ENCODE measurements around the gene NOP9. TPM values are rescaled to one million over a fixed set of nuclear protein-coding genes. Genes with fewer than 3 reads are reported as not detected.

The NOP9 gene
- total and polyA plus RNA-seq, 9 of the 15 experiments (the other 6 are each of a cell fraction or from before 2014, with no cell fraction given) = 1.0 to 27.9 (median 15.1) TPM

GRCh38 chr14:24271134-24271833 is 28.4 kb upstream of the NOP9 start, which contains the start of gene RABGGTA (continued):
- no peak for TF ChIP-seq MYNN (IDR thresholded peaks at IDR 0.05)
- no peak for TF ChIP-seq MYNN (CRISPR knock-in tag; IDR thresholded peaks at IDR 0.05)
- peak; percentile 97 for TF ChIP-seq SP2 (IDR thresholded peaks at IDR 0.05; ENCODE audit: extremely low read depth, low read depth, low read length, poor library complexity, severe bottlenecking)
- TF ChIP-seq ZNF655 (CRISPR knock-in tag; IDR thresholded peaks at IDR 0.05) = no peak
- TF ChIP-seq ZC3H4 (CRISPR knock-in tag; IDR thresholded peaks at IDR 0.05; ENCODE audit: borderline replicate concordance) = no peak
- no peak for TF ChIP-seq SREBF1 (IDR thresholded peaks at IDR 0.05; ENCODE audit: borderline replicate concordance, low read depth, low read length)
- TF ChIP-seq PHTF2 (CRISPR knock-in tag; IDR thresholded peaks at IDR 0.05) = no peak
- TF ChIP-seq DLX4 (CRISPR knock-in tag; IDR thresholded peaks at IDR 0.05) = no peak
- TF ChIP-seq ATF6 (CRISPR knock-in tag; IDR thresholded peaks at IDR 0.05) = 0 out of 2 replicates have a peak, but pooled peaks have one; percentile 76
- no peak for TF ChIP-seq ZNF282 (CRISPR knock-in tag; IDR thresholded peaks at IDR 0.05)
- peak; percentile 64 for TF ChIP-seq CREB1 (IDR thresholded peaks at IDR 0.05)
- peak; percentile 28; the same call in 1 of the 2 replicates for TF ChIP-seq CREB1 (CRISPR knock-in tag; IDR thresholded peaks at IDR 0.05)
- no peak for TF ChIP-seq CREB5 (CRISPR knock-in tag; IDR thresholded peaks at IDR 0.05)
- no peak for TF ChIP-seq ZNF184 (CRISPR knock-in tag; IDR thresholded peaks at IDR 0.05)
- no peak for TF ChIP-seq MTA1 (IDR thresholded peaks at IDR 0.05; ENCODE audit: borderline replicate concordance)
- TF ChIP-seq ELF2 (CRISPR knock-in tag; IDR thresholded peaks at IDR 0.05) = 0 out of 2 replicates have a peak, but pooled peaks have one; percentile 50
- no peak for TF ChIP-seq FOXK1 (CRISPR knock-in tag; IDR thresholded peaks at IDR 0.05; ENCODE audit: borderline replicate concordance)
- no peak for TF ChIP-seq NKRF (IDR thresholded peaks at IDR 0.05; ENCODE audit: borderline replicate concordance)
- TF ChIP-seq GTF2F1 (IDR thresholded peaks at IDR 0.05; ENCODE audit: low read depth, low read length) = peak; percentile 51; the same call in 1 of the 2 replicates
